Upper lobe of left lung (tissue), 4 donors: Measurements from ENCODE around the gene ERC1.

ENCODE experiments used
- CTCF ChIP-seq, 6 experiments: fragments of 450-650 bp in 4 of 6; fragments of 200-600 bp in 2 of 6; sonication (generic) in 2 of 6; IDR thresholded peaks; one replicate each; pipeline ENCODE4 v1.5.1; 2016 to 2019; ENCODE audit warnings: antibody characterized with exemption in 6 of 6
- EP300 ChIP-seq, 4 donors: sonication (generic); formaldehyde crosslinking; IDR thresholded peaks; one replicate each; pipeline ENCODE4 v1.5.1; 2017; ENCODE audit warnings: antibody characterized with exemption in 4 of 4, control low read depth in 2 of 4
- POLR2A ChIP-seq, 4 donors: fragments of 450-650 bp; IDR thresholded peaks; one replicate each; pipeline ENCODE4 v1.5.1; 2016 to 2017; ENCODE audit warnings: antibody characterized with exemption in 4 of 4, mild to moderate bottlenecking in 2 of 4
- POLR2AphosphoS5 ChIP-seq, 2 donors: sonication (generic); formaldehyde crosslinking; IDR thresholded peaks; one replicate each; pipeline ENCODE4 v1.5.1; 2017; ENCODE audit warnings: antibody characterized with exemption in 2 of 2

DNA sequence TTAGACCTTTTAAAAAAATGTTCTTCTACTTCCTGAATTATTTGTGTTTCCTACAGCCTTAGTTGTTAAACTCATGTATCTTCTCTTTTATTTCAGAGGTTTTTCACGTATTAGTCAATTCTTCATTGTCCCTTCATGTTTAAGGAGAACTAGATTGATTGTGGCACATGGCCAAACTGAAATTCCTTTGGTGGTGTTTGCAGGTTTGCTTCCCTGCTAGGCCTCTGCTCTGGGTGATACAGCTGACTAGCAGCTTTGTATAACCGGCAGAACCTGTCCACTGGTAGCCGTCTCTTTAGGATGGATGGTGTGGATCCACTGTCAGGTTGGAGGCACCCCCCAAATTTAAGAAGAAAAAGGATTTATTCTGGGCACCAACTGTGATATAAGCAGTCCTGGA, 341.3 kb downstream of the ERC1 start:
- TF ChIP-seq CTCF (IDR thresholded peaks at IDR 0.05) (no peak), POLR2AphosphoS5 (IDR thresholded peaks at IDR 0.05) (no peak), POLR2A (IDR thresholded peaks at IDR 0.05) (no peak), EP300 (IDR thresholded peaks at IDR 0.05) (no peak)
